Measurements from ENCODE around the gene CORO2B. TPM values are rescaled to one million over a fixed set of nuclear protein-coding genes. Genes with fewer than 3 reads are reported as not detected.

CORO2B gene
- total and polyA plus RNA-seq, 9 donors = 7.5 to 61.0 (median 18.0) TPM

GRCh38 chr15:68636256-68636655, 57.5 kb downstream of the CORO2B start:
- TF ChIP-seq CTCF (IDR thresholded peaks at IDR 0.05) (no peak), EP300 (IDR thresholded peaks at IDR 0.05) (no peak), POLR2A (IDR thresholded peaks at IDR 0.05) (no peak)
- Histone ChIP-seq H3K27ac (peak overlapping the region in 1 of 2 donors; percentile 86), H3K27me3 (no peaks in the 10 kb centered on the region), H3K4me1 (ENCODE audit: insufficient read depth) (peaks cover 61% of the 10 kb centered on the region), H3K9me3 (no peaks in the 10 kb centered on the region), H3K4me3 (no peak overlapping the region), H3K36me3 (no peaks in the 10 kb centered on the region)
- WGBS, 3 donors = 91 to 97% (median 96%) methylated on average over 5 of the region's 5 CpGs
- intact Hi-C loops (cut with DNase I) = loop anchor here in 1 of 4 donors (10.0 kb wide), 1 partner anchor 51 kb away; no protein-coding TSS in a partner anchor
- DNase-seq = no peak

- DNase-seq = peak; percentile 85 to 90 (median 88)
- Histone ChIP-seq H3K4me1 (ENCODE audit: insufficient read depth) (peaks cover 61% of the 10 kb centered on the region), H3K27me3 (no peaks in the 10 kb centered on the region), H3K36me3 (no peaks in the 10 kb centered on the region), H3K9me3 (no peaks in the 10 kb centered on the region), H3K27ac (peak overlapping the region; percentile 27 to 86), H3K4me3 (no peak overlapping the region)
- 10 to 18% (median 10%) methylated on average over 4 to 5 of the region's 5 CpGs for WGBS, 3 donors
- intact Hi-C loops (cut with DNase I) = loop anchor here in 1 of 4 donors (10.0 kb wide), 1 partner anchor 53 kb away; no protein-coding TSS in a partner anchor
- no peak for TF ChIP-seq EP300 (IDR thresholded peaks at IDR 0.05)
- TF ChIP-seq POLR2A (IDR thresholded peaks at IDR 0.05) = no peak
- TF ChIP-seq CTCF (IDR thresholded peaks at IDR 0.05) = no peak
These were observed 59.1 kb downstream of the CORO2B start for GRCh38 chr15:68637767-68638404.

- Histone ChIP-seq H3K4me3 (no peak overlapping the region), H3K27ac (peak overlapping the region; percentile 4 to 86), H3K4me1 (ENCODE audit: insufficient read depth) (peaks cover 61% of the 10 kb centered on the region), H3K27me3 (no peaks in the 10 kb centered on the region), H3K9me3 (no peaks in the 10 kb centered on the region), H3K36me3 (no peaks in the 10 kb centered on the region)
- intact Hi-C loops (cut with DNase I) = loop anchor here in 1 of 4 donors (10.0 kb wide), 1 partner anchor 54 kb away; no protein-coding TSS in a partner anchor
- 47 to 52% (median 50%) methylated on average over 2 of the region's 2 CpGs for WGBS, 3 donors
- no peak for TF ChIP-seq POLR2A (IDR thresholded peaks at IDR 0.05)
- TF ChIP-seq EP300 (IDR thresholded peaks at IDR 0.05) = no peak
- TF ChIP-seq CTCF (IDR thresholded peaks at IDR 0.05) = no peak
- peak in 2 of 5 donors; percentile 37 to 53 for DNase-seq
These were observed 60.2 kb downstream of the CORO2B start for GRCh38 chr15:68638953-68639515.

- intact Hi-C loops (cut with DNase I) = loop anchor here in 1 of 4 donors (10.0 kb wide), 1 partner anchor 55 kb away; no protein-coding TSS in a partner anchor
- Histone ChIP-seq H3K4me1 (ENCODE audit: insufficient read depth) (peaks cover 54% of the 10 kb centered on the region), H3K27ac (peak overlapping the region; percentile 39 to 86), H3K27me3 (no peaks in the 10 kb centered on the region), H3K4me3 (no peak overlapping the region), H3K36me3 (no peaks in the 10 kb centered on the region), H3K9me3 (no peaks in the 10 kb centered on the region)
- no peak for TF ChIP-seq EP300 (IDR thresholded peaks at IDR 0.05)
- TF ChIP-seq CTCF (IDR thresholded peaks at IDR 0.05) = no peak
- no peak for TF ChIP-seq POLR2A (IDR thresholded peaks at IDR 0.05)
- DNase-seq = peak in 3 of 5 donors; percentile 49 to 65 (median 49)
- WGBS, 3 donors = 36 to 42% (median 42%) methylated on average over 7 of the region's 7 CpGs
These were observed 61.3 kb downstream of the CORO2B start for GRCh38 chr15:68639926-68640600.

All from ovary (tissue), 9 donors.